ENCODE measurements around the gene SDS. TPM values are rescaled to one million over a fixed set of nuclear protein-coding genes. Genes with fewer than 3 reads are reported as not detected.

Gene SDS, protein sequence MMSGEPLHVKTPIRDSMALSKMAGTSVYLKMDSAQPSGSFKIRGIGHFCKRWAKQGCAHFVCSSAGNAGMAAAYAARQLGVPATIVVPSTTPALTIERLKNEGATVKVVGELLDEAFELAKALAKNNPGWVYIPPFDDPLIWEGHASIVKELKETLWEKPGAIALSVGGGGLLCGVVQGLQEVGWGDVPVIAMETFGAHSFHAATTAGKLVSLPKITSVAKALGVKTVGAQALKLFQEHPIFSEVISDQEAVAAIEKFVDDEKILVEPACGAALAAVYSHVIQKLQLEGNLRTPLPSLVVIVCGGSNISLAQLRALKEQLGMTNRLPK
- not detected in 2 replicates for total RNA-seq

GRCh38 chr12:113403435-113404415, at the start of gene SDS:
Gene SDS (minus strand): TSS chr12:113403887. CDS start chr12:113399708, 4,179 bp downstream.

DNA sequence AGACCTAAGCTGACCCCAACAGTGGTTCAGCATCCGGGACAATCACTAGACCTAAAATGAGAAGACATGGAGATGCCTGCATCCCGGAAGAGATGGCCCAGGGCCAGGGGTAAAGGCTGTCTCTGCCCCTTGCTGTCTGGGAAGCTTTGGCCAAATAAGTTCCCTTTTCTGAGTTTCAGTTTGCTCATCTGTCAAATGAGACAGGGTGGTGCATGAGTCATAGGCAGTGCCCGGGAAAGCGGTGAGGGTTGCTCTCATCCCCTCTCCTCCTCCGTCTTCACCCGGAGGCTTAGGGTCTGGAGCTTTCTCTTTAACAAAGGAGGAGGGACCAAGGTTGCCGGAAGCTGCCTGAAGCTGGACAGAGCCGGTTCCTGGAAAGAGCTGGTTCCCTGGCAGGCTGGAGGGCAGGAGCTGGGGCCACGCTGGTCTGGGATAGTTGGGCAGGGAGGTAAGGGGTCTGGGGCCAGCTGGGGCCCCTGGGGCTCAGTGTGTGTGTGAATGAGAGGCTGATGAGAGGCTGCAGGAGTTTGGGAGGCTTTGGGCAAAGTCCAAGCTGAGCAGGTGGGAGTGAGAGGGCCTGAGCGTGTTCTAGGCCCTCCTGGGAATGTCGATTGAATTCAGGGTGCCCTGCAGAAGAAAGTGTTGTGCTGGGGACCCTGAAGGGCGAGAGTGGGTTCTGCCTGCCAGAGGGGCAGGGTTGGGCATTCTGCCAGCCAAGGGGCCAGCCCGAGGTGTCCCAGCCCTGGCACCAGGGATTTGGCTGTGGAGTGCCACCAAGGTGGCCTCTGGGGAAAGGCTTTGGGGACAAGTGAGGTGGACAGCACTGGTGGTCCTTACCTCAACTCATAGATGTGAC, 18.6 kb upstream of the SDS start, which contains the start of gene SDSL:
TSS of gene SDSL (plus strand) at position 351 of the 856 bp plus-strand sequence. CDS start 5,603 bp downstream, outside the sequence.

GRCh38 chr12:113358381-113359132, 45.1 kb downstream of the SDS start, which contains the start of gene PLBD2:
Gene PLBD2 (plus strand): TSS chr12:113358587. CDS start chr12:113358601, 14 bp downstream.

Other genes with a start within 250 kb of the SDS start
- 56.8 and 65.6 TPM in 2 replicates for gene DDX54, start 218.4 kb downstream of the SDS start, total RNA-seq
- 24.8 and 25.5 TPM in 2 replicates for gene RITA1, start 218.2 kb downstream of the SDS start, total RNA-seq
- gene TPCN1, start 182.4 kb downstream of the SDS start, total RNA-seq: 12.3 and 18.3 TPM in 2 replicates
- gene SLC8B1, start 68.8 kb downstream of the SDS start, total RNA-seq: 21.9 and 25.1 TPM in 2 replicates
- gene PLBD2, start 45.3 kb downstream of the SDS start, total RNA-seq: 25.2 and 31.4 TPM in 2 replicates
- gene SDSL, start 18.5 kb upstream of the SDS start, total RNA-seq: 2.0 and 4.2 TPM in 2 replicates
- gene LHX5, start 68.0 kb upstream of the SDS start, total RNA-seq: not detected in 2 replicates

Measured in vein endothelial cell (primary cell).